ENCODE results near the gene MTUS2.

Gene MTUS2

GRCh38 chr13:29131159-29131558 is 311.0 kb downstream of the MTUS2 start:
- no peaks in the 10 kb centered on the region for H3K36me3 Mint-ChIP-seq (ENCODE audit: low read depth)
- TF ChIP-seq CTCF (IDR thresholded peaks at IDR 0.05): no peak
- H3K9me3 Mint-ChIP-seq: peaks cover 25% of the 10 kb centered on the region
- H3K4me3 Mint-ChIP-seq: no peak overlapping the region
- no peaks in the 10 kb centered on the region for H3K4me1 Mint-ChIP-seq
- no peak overlapping the region for H3K27ac Mint-ChIP-seq
- DNase-seq: no peak
- H3K27me3 Mint-ChIP-seq (ENCODE audit: low read depth, poor library complexity): no peaks in the 10 kb centered on the region

- Mint-ChIP-seq H3K4me3 (no peak overlapping the region), H3K27me3 (ENCODE audit: low read depth, poor library complexity) (no peaks in the 10 kb centered on the region), H3K27ac (no peak overlapping the region), H3K4me1 (no peaks in the 10 kb centered on the region), H3K9me3 (peaks cover 29% of the 10 kb centered on the region), H3K36me3 (ENCODE audit: low read depth) (no peaks in the 10 kb centered on the region)
- no peak for TF ChIP-seq CTCF (IDR thresholded peaks at IDR 0.05)
- no peak for DNase-seq
These were observed 311.9 kb downstream of the MTUS2 start for GRCh38 chr13:29131881-29132668.

GRCh38 chr13:29136341-29136740 is 316.2 kb downstream of the MTUS2 start:
- H3K27me3 Mint-ChIP-seq (ENCODE audit: low read depth, poor library complexity): no peaks in the 10 kb centered on the region
- H3K9me3 Mint-ChIP-seq: peaks cover 33% of the 10 kb centered on the region
- no peaks in the 10 kb centered on the region for H3K36me3 Mint-ChIP-seq (ENCODE audit: low read depth)
- H3K27ac Mint-ChIP-seq: no peak overlapping the region
- DNase-seq: no peak
- no peak for TF ChIP-seq CTCF (IDR thresholded peaks at IDR 0.05)
- no peak overlapping the region for H3K4me3 Mint-ChIP-seq
- H3K4me1 Mint-ChIP-seq: no peaks in the 10 kb centered on the region

GRCh38 chr13:29137016-29137415 is 316.9 kb downstream of the MTUS2 start:
- no peaks in the 10 kb centered on the region for H3K27me3 Mint-ChIP-seq (ENCODE audit: low read depth, poor library complexity)
- H3K9me3 Mint-ChIP-seq: peaks cover 35% of the 10 kb centered on the region
- H3K4me3 Mint-ChIP-seq: no peak overlapping the region
- H3K4me1 Mint-ChIP-seq: no peaks in the 10 kb centered on the region
- no peak for TF ChIP-seq CTCF (IDR thresholded peaks at IDR 0.05)
- no peak overlapping the region for H3K27ac Mint-ChIP-seq
- H3K36me3 Mint-ChIP-seq (ENCODE audit: low read depth): no peaks in the 10 kb centered on the region
- no peak for DNase-seq

GRCh38 chr13:29137995-29138394 is 317.9 kb downstream of the MTUS2 start:
- TF ChIP-seq CTCF (IDR thresholded peaks at IDR 0.05): no peak
- Mint-ChIP-seq H3K4me3 (no peak overlapping the region), H3K9me3 (peaks cover 39% of the 10 kb centered on the region), H3K27me3 (ENCODE audit: low read depth, poor library complexity) (no peaks in the 10 kb centered on the region), H3K27ac (no peak overlapping the region), H3K36me3 (ENCODE audit: low read depth) (no peaks in the 10 kb centered on the region), H3K4me1 (no peaks in the 10 kb centered on the region)
- no peak for DNase-seq

- H3K9me3 Mint-ChIP-seq: peaks cover 37% of the 10 kb centered on the region
- no peaks in the 10 kb centered on the region for H3K27me3 Mint-ChIP-seq (ENCODE audit: low read depth, poor library complexity)
- no peaks in the 10 kb centered on the region for H3K4me1 Mint-ChIP-seq
- H3K4me3 Mint-ChIP-seq: no peak overlapping the region
- TF ChIP-seq CTCF (IDR thresholded peaks at IDR 0.05): no peak
- no peak overlapping the region for H3K27ac Mint-ChIP-seq
- no peaks in the 10 kb centered on the region for H3K36me3 Mint-ChIP-seq (ENCODE audit: low read depth)
- DNase-seq: no peak
These were observed 320.1 kb downstream of the MTUS2 start for GRCh38 chr13:29140277-29140676.
